Right hindlimb (tissue), 1 donor: ENCODE data around the gene PLA2G5.

Experiments used
- DNase-seq: peaks from one replicate; pipeline ENCODE4 v3.0.0-alpha.2; 2018

PLA2G5 gene

DNA sequence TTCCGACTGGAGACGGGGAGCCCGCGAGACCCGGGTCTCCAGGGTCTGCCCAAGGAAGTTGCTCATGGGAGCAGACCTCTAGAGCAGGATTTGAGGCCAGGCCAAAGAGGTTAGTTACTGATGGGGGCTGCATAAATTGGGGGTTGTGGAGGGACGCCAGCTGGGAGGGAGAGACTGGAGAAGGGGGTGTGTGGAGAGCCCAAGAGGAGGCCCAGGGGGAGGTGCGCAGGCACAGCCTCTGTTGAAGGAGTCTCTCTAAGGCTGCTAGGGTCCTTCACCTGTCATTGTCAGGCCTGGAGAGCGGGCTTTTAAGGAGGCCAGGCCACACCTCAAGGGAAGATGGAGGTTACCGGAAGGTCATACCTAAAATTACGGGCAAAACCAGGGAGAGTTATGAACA is 363 bp downstream of the PLA2G5 start:
- no peak for DNase-seq

DNA sequence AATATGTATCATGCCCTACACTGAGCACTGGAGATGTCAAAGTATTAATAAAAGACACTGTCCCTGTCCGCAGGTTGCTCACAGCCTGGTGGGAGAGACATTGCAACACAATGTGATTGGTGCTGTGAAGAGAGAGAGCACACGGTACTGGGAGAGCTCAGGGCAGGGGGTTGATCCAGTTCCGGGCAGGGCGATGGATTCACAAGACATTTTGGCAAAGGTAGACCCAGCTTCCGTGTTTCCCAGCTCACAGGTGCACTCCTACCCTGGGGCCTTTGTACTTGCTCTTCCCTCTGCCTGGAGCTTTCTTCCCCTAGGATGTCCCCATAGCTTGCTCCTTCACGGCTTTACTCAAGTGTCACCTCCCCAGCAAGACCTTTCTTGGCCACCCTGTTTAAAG is 1.4 kb downstream of the PLA2G5 start:
- no peak for DNase-seq

DNA sequence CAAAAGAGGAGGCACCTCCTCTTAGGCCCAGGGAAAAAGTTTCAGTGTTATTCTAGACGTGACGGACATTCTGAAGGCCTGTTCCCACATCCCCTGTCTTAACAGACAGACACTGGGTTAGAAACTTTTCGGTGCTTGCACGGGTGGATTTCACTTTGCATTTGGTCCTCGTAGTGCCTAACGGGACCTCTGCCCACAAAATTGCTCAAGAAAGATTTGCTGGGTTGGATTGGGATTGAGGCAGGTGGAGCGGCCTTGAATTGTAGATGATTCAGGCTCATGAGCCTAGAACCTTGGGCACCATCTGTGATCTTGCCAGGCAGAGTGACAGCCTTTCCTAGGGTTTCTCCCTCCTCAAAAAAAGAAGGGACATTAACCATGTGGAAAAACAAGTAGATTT is 2.8 kb downstream of the PLA2G5 start:
- DNase-seq: no peak

DNA sequence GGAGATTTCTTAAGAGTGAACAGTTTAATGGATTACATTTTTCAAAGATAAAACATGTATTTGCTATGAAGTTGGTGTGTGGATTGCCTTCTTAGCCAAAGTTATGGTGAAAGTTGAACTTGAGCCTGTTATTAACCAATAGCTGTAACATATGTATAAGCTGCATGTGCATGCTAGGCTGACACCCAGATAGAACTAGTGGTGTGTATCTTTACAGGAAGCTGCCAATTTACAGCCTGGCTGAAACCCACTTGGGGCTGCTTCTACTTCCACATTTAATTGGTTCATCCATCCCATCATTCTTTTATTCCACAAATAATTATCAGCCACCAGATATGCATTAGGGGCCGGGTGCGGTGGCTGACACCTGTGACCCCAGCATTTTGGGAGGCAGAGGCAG is 3.3 kb downstream of the PLA2G5 start:
- DNase-seq: no peak

DNA sequence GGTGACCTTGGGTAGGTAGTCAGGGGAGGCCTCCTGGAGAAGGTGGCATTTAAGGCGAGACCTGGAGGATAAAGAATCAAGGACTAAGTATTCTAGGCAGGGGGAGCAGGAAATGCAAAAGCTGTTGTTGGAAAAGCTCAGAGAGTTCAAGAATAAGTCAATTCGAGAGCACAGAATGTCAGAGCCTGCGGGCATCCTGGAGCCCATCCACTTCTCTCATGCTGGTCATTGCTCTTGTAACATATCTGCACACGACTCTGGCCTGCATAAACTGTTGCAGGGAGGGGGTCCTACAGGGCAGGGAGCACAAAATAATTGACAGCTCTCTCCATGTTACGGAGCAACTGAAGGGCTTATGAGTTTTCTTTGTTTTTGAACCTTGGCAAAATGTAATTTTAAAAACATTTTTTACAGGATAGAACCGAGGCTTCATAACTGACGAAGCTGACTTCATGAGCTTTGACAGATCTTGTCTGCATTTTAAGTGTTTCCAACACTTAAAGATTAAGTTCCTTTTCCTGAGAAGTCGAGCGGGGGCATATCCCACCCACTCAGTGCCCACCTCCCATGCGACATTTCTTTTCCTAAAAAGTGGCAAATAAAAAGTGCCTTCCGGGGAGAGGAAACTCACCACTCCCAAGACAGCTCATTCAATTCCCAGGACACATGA is 4.2 kb downstream of the PLA2G5 start:
- DNase-seq: no peak

DNA sequence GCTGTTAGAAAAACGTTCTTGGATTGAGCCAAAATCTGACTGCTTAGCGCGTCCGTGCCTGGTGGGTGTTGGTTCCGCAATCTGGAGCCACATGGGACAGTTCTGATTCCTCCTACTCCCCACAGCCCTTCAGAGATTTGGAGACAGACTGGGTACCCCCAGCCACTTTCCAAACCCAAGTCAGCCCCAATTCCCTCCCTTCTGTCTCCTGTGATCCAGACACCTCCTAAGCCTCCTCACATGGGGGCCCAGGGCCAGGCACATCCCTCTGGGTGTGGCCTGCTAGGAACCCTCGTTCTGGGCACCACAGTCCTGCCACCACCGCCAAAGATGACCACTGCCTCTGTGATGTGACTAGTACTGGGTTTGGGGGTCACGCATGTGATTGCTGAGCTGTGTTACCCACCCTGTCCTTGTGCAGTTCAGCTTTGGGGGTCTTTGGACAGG is 4.8 kb downstream of the PLA2G5 start:
- no peak for DNase-seq

DNA sequence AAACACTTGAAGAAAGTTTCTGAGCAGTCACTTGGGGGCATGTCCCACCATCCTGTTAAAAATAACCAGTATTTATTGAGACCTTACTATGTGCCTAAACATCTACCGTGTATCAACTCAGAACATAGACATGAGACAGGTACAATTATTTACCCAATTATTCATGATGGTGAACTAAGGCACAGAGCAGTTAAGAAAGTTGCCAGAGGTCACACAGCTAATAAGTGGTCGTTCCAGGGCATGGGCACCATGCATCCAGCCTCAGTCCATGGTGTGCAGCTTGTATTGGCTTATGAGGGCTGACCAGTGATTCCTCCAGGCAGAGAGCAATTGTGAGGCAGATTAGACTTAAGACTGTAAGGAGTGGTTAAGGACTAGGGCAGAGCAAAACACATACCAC is 5.4 kb downstream of the PLA2G5 start:
- DNase-seq: no peak

DNA sequence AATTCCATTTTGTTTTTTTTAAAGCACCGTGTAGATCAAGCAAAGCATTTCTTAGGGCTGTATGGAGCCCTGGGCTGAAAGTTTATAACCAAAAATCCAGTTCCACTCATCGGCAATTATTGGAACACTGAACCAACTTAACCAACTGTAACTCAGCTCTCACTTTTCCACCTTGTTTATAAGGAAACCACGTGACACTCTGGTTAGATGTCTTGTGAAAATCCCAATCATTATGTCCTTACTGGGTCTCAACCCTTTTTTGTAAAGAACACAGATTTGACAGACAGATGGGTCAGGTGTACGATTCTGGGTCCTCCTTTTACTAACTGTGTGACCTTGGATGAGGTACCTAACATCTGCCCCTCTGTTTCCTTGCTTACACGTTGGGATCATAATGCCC is 6.2 kb downstream of the PLA2G5 start:
- no peak for DNase-seq

DNA sequence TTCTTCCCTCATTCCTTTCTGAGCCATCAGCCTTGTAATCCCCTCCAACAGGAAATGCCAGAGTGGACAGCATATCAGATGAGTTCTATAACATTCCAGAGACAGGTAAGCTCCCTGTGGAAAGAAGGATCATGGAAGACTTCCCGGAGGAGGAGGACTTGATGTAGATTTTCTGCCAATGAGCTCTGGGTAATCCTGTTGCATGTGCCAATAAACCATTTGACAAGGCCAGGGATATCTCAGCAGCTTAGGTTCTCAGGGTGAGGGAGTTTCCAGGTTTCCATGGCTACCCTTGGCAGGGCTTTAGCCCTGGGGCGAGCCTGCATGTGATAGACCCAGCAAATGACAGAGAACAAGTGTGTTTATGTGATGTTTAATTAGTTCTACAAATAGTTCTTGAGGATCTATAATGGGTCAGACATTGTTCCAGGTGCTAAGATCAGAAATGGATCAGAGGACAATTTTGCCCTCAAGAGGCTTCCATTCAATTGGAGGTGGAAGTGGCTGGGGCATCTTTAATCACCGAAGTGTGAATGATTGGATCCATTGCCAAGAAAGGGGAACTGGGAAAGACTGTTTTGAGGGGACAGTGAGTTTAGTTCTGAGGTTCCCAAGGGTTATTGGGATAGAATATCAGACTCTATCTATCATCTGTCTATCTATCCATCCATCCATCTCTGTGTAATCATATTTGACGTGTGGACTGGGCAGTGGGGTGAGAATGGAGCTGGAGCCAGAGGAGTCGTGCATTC is 6.9 kb downstream of the PLA2G5 start:
- DNase-seq: no peak

DNA sequence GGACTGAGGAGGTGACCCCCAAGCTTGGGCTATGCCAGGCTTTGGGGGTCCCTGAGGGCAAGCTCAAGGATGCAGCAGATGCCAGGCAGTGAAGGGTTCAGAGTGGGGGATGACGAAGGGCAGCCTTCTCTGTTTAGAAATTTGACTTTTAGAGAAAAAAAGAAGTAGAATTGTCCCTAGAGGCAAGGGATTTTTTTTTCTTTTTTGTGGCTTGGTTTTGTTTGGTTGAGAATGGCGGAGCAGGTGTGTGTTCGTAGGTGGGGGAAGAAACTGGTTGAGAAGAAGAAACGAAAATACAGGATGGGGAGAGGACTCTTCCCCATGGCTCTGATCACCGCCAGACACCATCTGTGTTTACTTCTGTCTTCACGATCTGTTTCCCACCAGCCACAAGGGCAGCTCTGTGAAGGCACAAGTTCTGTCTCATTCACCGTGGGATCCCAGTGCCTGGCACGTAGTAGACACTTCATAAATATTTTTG is 8.2 kb downstream of the PLA2G5 start:
- no peak for DNase-seq

DNA sequence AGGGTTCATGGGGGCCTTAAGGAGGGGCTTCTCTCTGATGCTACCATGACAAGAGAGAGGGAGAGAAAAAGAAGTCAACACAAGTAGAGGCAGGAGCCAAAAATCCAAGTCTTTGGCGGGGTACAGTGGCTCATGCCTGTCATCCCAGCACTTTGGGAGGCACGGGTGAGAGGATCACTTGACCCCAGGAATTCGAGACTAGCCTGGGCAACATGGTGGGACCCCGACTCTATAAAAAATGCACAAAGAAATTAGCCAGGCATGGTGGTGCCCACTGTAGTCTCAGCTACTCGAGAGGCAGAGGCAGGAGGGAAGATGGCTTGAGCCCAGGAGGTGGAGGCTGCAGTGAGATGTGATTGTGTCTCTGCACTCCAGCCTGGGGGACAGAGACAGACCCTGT is 8.7 kb downstream of the PLA2G5 start:
- DNase-seq: no peak

DNA sequence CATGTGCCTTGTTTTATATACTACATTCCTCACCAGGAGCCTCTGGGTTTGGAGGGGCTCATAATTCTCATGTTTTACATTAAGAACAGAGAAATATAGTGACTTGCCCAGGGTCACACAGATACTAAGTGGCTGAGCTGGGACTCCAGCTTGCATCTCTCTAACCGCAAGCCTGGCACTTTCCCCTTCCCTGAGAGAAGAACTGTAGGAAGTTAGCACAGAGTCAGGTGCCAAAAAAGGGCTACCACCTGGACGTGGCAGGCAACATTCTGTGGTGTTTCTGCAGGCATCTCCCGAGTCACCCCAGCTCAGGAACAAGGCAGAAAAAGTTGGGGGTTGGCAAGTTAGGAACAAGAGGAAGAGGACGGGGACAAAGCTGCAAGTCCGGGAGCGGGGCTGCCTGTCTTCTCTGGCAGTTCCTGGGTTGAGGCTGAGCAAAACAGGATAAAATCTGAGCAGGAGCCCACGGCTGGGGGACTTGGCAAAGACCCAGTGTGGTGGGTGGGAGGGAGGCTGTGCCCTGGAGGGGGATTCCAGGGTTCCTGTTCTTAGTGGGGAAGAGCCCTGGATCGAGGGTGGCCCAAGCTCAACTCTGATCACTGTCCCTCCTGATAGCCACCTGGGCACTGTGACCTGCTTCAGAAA is 9.8 kb downstream of the PLA2G5 start:
- DNase-seq: no peak

DNA sequence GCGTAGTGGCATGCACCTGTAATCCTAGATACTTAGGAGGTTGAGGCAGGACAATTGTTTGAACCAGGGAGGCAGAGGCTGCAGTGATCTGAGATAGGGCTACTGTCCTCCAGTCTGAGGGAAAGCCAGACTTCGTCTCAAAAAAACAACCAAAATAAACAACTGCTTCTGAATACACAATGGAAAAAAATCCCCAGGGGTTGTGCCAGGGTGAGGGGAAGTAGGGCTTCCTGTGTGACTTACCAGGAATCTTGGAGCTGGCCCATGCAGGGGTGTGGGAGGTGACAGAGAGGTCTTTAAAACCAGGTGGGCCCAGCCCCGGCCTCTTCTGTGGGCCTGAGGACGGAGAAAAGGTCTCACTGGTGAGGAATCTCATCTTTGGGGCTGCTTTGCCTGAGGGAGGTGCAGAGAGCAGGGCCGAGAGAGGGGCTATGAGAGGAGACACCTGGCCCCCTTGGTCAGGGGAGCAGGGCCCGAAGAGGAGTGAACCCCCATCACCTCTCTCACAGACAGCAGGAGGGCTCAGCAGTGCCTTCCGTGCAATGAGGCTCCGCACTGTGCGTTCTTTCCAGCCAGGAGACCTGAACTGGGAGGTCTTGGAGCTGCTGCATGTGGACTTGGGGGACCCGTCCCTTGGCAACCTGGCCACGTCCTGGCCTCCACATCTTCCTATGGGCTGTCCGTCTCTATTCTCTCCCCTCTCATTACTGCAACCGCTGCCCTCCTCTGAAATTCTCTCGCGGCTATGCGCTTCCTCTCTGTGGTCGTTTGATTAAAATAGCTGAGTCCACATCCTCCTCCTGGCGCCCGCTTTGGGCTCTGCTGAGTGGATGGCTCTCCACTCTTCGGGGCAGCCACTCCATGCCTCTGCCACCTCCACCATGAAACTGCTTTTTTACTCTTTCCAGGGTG is 10.7 kb downstream of the PLA2G5 start:
- DNase-seq: peak; percentile 43

DNA sequence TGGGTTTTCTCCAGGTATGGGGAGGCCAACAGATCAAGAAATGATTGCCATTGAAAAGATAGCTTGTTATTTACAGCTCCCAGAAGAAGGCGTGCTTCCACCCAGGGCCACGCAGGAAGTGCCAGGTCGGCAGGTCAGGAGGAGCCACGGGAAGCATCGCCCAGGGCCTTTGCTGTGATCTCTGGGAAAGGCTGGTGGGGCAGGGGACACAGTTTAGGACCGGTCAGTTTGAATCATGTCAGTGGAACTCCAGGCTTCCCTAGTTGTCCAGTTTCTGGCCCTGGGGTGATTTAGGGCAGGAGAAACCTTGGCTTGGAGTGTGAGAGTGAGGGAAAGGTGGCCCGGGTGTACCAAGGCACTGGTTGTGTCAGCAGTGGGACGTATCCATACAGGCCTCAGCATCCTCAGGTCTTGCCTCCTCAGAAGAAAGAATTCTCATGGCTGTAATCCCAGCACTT is 11.4 kb downstream of the PLA2G5 start:
- DNase-seq: no peak

DNA sequence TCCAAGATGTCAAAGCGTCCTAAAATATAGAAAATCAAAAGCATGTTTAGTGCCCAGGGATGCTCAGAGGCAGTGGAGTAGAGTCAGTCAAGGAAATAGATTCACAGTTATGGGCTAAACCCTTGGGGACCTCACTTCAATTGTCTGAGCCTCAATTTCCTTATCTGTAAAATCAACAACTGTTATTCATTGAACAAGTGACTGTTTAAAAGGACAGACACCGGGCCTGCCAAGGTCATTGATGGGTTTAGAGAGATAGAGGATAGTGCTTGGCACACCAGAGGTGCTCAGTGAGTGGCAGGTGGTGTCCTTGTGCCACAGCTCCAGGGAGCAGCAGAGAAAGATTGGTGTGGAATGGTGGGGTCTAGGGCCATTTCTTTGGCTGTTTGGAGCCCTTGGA is 12.8 kb downstream of the PLA2G5 start:
- DNase-seq: no peak

DNA sequence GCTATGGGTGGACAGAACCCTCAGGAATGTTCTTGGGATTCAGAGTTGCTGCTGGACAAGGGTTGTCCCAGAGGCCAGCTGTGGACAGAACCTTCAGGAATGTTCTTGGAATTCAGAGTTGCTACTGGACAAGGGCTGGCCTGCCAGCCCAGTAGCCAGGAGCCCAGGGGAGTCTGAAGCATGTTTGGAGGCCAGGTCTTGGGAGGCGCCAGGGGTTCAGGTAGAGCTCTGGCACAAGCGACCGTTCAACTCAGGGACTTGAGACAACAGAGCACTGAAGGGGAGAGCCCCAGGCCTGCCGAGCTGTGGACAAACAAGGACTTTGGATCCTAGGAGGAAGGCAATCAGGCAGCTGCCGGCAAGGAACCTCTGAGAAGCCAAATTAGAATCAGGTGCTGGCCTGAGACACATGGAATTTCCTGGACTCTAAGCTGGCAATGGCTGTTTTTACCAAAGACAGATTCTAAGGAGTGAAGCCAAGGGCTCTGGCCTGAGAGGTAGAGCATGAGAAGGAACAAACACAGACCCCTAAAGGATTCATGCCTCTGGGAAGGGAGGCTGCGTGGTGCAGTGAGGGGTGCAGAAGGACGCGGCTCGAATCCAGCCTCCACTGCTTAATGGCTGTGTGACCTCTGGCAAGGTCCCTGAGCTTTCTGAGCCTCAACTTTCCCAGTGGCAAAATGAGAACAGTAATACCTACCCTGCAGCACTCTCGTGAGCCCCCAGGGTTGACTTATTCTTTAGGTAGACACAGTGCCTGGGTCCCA is 13.4 kb downstream of the PLA2G5 start:
- DNase-seq: no peak

DNA sequence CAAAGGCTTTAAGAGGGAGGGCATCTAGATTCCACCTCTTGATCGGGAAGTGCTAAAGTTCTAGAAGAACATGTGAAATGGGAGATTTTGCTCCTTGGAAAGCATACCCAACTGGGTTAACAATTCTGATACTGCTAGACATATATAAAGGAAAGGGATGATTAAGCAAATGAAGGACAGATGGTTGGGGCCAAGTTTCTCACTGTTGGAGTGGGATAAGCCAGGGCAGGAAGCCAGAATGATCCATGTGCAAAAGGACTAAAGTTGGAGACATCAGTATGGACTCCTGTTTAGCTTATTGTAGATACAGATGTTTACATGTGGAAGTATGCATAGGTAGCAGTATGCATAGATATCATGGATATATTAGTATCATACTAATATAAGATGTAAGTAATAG is 16.8 kb downstream of the PLA2G5 start:
- no peak for DNase-seq

DNA sequence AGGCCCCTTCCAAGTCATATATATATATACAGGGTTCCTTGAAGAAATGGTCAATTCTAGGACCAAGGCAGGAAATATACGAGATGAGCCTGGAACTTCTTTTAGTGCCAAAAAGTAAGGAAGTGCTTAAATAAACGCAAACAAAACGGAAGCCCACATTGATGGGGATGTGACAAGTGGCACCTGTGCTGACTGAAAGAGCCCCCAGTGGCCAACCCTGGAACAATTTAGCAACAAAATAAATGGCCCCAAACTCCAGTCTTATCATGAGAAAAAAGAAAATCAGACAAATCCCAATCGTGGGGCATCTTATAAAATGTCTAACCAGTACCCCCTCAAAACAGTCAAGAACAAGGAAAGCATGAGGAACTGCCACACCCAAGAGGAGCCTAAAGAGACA is 17.7 kb downstream of the PLA2G5 start:
- no peak for DNase-seq

DNA sequence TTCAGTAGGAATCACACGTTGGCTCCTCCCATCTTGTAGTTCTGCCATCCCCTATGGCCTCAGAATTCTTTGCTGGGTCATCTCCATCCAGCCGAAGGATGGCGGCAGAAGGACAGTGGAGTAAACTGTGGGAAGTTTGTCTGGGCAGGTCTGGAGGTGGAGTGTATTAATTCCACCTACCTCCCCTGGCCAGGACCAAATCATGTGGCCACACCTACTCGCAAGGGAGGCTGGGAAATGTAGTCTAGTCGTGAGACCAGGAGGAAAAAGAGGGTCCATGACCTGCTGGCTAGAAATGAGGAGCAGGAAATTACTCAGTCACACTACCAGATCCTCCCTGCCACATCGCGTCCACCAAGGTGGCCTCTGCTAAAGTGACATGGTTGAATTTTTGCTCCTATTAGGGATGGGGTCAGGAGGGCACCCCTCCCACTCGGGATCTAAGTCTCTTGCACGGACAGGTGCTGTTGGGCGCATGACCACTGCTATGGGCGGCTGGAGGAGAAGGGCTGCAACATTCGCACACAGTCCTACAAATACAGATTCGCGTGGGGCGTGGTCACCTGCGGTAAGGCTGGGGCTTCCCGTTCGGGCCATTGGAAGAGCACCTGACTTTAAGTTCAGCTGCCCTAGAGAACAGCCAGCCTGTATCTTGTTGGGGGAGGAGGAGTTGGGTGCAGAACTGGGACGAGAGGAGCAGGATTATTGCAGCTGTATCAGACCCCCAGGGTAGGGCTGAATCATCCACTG is 19.5 kb downstream of the PLA2G5 start:
- DNase-seq: no peak

DNA sequence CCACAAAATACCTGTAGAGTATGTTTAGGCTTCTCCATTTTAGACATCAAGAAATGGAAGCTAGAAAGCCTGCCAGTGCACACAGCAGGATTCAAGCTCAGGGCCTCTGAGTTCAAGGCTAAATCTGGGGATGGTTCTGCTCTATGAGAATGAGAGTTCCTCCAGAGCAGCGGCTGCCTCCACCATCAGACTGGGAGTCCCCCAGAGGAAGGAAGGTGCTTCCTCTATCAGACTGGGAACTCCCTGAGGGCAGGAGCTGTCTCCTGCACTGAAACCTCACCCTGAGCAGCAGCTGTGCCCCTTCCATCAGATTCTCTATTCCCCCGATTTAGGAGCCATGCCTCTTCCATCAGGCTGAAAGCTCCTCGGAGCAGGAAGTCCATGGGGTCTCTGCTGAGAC is 20.1 kb downstream of the PLA2G5 start:
- DNase-seq: no peak

DNA sequence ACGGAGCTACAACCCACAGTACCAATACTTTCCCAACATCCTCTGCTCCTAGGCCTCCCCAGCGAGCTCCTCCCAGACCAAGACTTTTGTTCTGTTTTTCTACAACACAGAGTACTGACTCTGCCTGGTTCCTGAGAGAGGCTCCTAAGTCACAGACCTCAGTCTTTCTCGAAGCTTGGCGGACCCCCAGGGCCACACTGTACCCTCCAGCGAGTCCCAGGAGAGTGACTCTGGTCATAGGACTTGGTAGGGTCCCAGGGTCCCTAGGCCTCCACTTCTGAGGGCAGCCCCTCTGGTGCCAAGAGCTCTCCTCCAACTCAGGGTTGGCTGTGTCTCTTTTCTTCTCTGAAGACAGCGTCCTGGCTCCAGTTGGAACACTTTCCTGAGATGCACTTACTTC is 20.6 kb downstream of the PLA2G5 start:
- no peak for DNase-seq
